Suprapubic skin (tissue), 4 donors: Measurements from ENCODE around the gene ACOX1. TPM values are rescaled to one million over a fixed set of nuclear protein-coding genes. Genes with fewer than 3 reads are reported as not detected.

Experiments
- DNase-seq, 2 donors: peaks; one replicate each; pipeline ENCODE4 v3.0.0-alpha.2; 2019; ENCODE audit warnings: low spot score in 2 of 2
- H3K27ac ChIP-seq: fragments of 200-600 bp; sonication (generic); one replicate; pipeline ENCODE4 v1.5.1; 2019
- H3K27me3 ChIP-seq: fragments of 200-600 bp; sonication (generic); one replicate; pipeline ENCODE4 v1.5.1; 2019
- H3K36me3 ChIP-seq: fragments of 200-600 bp; sonication (generic); one replicate; pipeline ENCODE4 v1.5.1; 2019
- H3K4me1 ChIP-seq: fragments of 200-600 bp; sonication (generic); one replicate; pipeline ENCODE4 v1.5.1; 2019
- H3K4me3 ChIP-seq: fragments of 200-600 bp; sonication (generic); one replicate; pipeline ENCODE4 v1.5.1; 2019; ENCODE audit warnings: mild to moderate bottlenecking
- H3K9me3 ChIP-seq: fragments of 200-600 bp; sonication (generic); one replicate; pipeline ENCODE4 v1.5.1; 2019
- CTCF ChIP-seq, 2 donors: fragments of 200-600 bp in 1 of 2; fragments of 450-650 bp in 1 of 2; sonication (generic) in 1 of 2; IDR thresholded peaks; one replicate each; pipeline ENCODE4 v1.5.1; 2016 to 2019; ENCODE audit warnings: antibody characterized with exemption in 2 of 2, mild to moderate bottlenecking in 1 of 2, moderate library complexity in 1 of 2
- EP300 ChIP-seq: sonication (generic); formaldehyde crosslinking; IDR thresholded peaks from one replicate; pipeline ENCODE4 v1.6.1; 2017; ENCODE audit warnings: antibody characterized with exemption
- POLR2A ChIP-seq, 2 donors: fragments of 450-650 bp; IDR thresholded peaks; one replicate each; pipeline ENCODE4 v1.6.1; 2017; ENCODE audit warnings: antibody characterized with exemption in 2 of 2, mild to moderate bottlenecking in 2 of 2, moderate library complexity in 2 of 2
- POLR2AphosphoS5 ChIP-seq, 3 donors: sonication (generic); formaldehyde crosslinking; IDR thresholded peaks; one replicate each; pipeline ENCODE4 v1.6.1; 2017; ENCODE audit warnings: antibody characterized with exemption in 3 of 3
- WGBS: methylation state at CpG from one replicate; pipeline ENCODE4 v1.1.5; 2018; 5-methylcytosine and 5-hydroxymethylcytosine counted together
- total RNA-seq, 4 donors: library from RNA; depleted of rRNA; stranded (reverse); fragments of >200 nt; gene quantifications; one replicate each; pipeline ENCODE4 v1.1.0, GENCODE V29; 2016

The ACOX1 gene
- total RNA-seq, result 10 to 100 TPM; 59.6 to 89.7 (median 71.5) TPM

- peak in 1 of 2 donors; percentile 45 for TF ChIP-seq CTCF (IDR thresholded peaks at IDR 0.05)
- peak; percentile 8 to 80 (median 51) for TF ChIP-seq POLR2AphosphoS5 (IDR thresholded peaks at IDR 0.05)
- peak; percentile 51 to 88 for TF ChIP-seq POLR2A (IDR thresholded peaks at IDR 0.05)
- TF ChIP-seq EP300, result no peak
- DNase-seq, result peak; percentile 99
- WGBS, result 0% methylated on average over 45 of the region's 72 CpGs
- H3K4me3 ChIP-seq, result peak within 1 kb of the TSS; percentile 82
- no peaks in the 10 kb centered on the region for H3K9me3 ChIP-seq
- no peaks in the 10 kb centered on the region for H3K27me3 ChIP-seq
- peaks cover 73% of the 10 kb centered on the region for H3K4me1 ChIP-seq
- no peaks in the 10 kb centered on the region for H3K36me3 ChIP-seq
- peak within 1 kb of the TSS; percentile 99 for H3K27ac ChIP-seq
These were observed at the start of gene ACOX1, which contains the start of gene TEN1 for GRCh38 chr17:75978938-75979704. Gene ACOX1, minus strand, starts transcription at chr17:75979166. Its CDS starts 93 bp downstream, at chr17:75979073. Gene TEN1, plus strand, starts transcription at chr17:75979240. Its CDS starts 6,953 bp downstream, at chr17:75986193.

- peak in 1 of 2 donors; percentile 81 for DNase-seq
- 44% methylated on average over 9 of the region's 24 CpGs for WGBS
These were observed 48.3 kb upstream of the ACOX1 start, which contains the start of gene EVPL for GRCh38 chr17:76027159-76027839. Gene EVPL, minus strand, starts transcription at chr17:76027306. Its CDS starts 108 bp downstream, at chr17:76027198.

GRCh38 chr17:76026714-76027158 lies 47.8 kb upstream of the ACOX1 start:
- Histone ChIP-seq H3K4me1 (peaks cover 42% of the 10 kb centered on the region), H3K9me3 (no peaks in the 10 kb centered on the region), H3K27me3 (no peaks in the 10 kb centered on the region), H3K4me3 (peak overlapping the region; percentile 50), H3K36me3 (peaks cover 20% of the 10 kb centered on the region), H3K27ac (peak overlapping the region; percentile 89)
- 43% methylated on average over 10 of the region's 15 CpGs for WGBS
- DNase-seq, result no peak
- no peak for TF ChIP-seq POLR2AphosphoS5 (IDR thresholded peaks at IDR 0.05)
- TF ChIP-seq CTCF (IDR thresholded peaks at IDR 0.05), result no peak
- no peak for TF ChIP-seq POLR2A (IDR thresholded peaks at IDR 0.05)
- no peak for TF ChIP-seq EP300

More at GRCh38 chr17:76027159-76027839, 48.3 kb upstream of the ACOX1 start, which contains the start of gene EVPL:
- H3K4me3 ChIP-seq, result peak within 1 kb of the TSS; percentile 50
- no peaks in the 10 kb centered on the region for H3K27me3 ChIP-seq
- H3K27ac ChIP-seq, result peak within 1 kb of the TSS; percentile 89
- TF ChIP-seq POLR2A (IDR thresholded peaks at IDR 0.05), result no peak
- peak in 1 of 3 donors; percentile 15 for TF ChIP-seq POLR2AphosphoS5 (IDR thresholded peaks at IDR 0.05)
- TF ChIP-seq EP300, result no peak
- TF ChIP-seq CTCF (IDR thresholded peaks at IDR 0.05), result no peak
- H3K9me3 ChIP-seq, result no peaks in the 10 kb centered on the region
- H3K4me1 ChIP-seq, result peaks cover 42% of the 10 kb centered on the region
- H3K36me3 ChIP-seq, result peaks cover 14% of the 10 kb centered on the region

- DNase-seq, result no peak
- 53% methylated on average over 7 of the region's 12 CpGs for whole genome bisulfite sequencing
- peaks cover 31% of the 10 kb centered on the region for H3K36me3 ChIP-seq
- peaks cover 42% of the 10 kb centered on the region for H3K4me1 ChIP-seq
- H3K27me3 ChIP-seq, result no peaks in the 10 kb centered on the region
- peak overlapping the region; percentile 89 for H3K27ac ChIP-seq
- TF ChIP-seq POLR2AphosphoS5 (IDR thresholded peaks at IDR 0.05), result no peak
- no peak for TF ChIP-seq CTCF (IDR thresholded peaks at IDR 0.05)
- no peak for TF ChIP-seq POLR2A (IDR thresholded peaks at IDR 0.05)
- TF ChIP-seq EP300, result no peak
- no peaks in the 10 kb centered on the region for H3K9me3 ChIP-seq
- peak overlapping the region; percentile 50 for H3K4me3 ChIP-seq
These were observed 46.3 kb upstream of the ACOX1 start for GRCh38 chr17:76025294-76025693.
